Keratinocyte (primary cell): ENCODE results near the gene FAM120A.

Experiments used
- CTCF ChIP-seq, 3 experiments: IDR thresholded peaks in 1 of 3; conservative IDR thresholded peaks in 1 of 3; optimal IDR thresholded peaks in 1 of 3; 2 replicates in 2 of 3; 3 replicates in 1 of 3; pipeline versions ENCODE3 to v1.5.1; 2011; ENCODE audit warnings: low read length in 3 of 3, mild to moderate bottlenecking in 3 of 3, moderate library complexity in 2 of 3, control low read depth in 1 of 3, inconsistent platforms in 1 of 3; ENCODE audit not compliant: insufficient read depth in 2 of 3; ENCODE audit errors: extremely low read depth in 1 of 3
- EZH2 ChIP-seq: IDR thresholded peaks from one replicate; pipeline ENCODE4 v1.6.1; 2012; ENCODE audit warnings: inconsistent platforms, mild to moderate bottlenecking, low read length, moderate library complexity

GRCh38 chr9:93508207-93508606 lies 56.7 kb downstream of the FAM120A start:
- TF ChIP-seq CTCF (optimal IDR thresholded peaks at IDR 0.05 in 1 of 3, IDR thresholded peaks at IDR 0.05 in 1 of 3, conservative IDR thresholded peaks at IDR 0.05 in 1 of 3; ENCODE audit: extremely low read depth in 1 of 3, insufficient read depth in 2 of 3, low read length in 3 of 3) (no peak), EZH2 (no peak)
